Measurements from ENCODE around the gene RPS6KA2.
A peak's percentile ranks its signal among the peaks of the same experiment; 100 is the strongest.

The RPS6KA2 gene

GRCh38 chr6:166627033-166627874 lies at the start of gene RPS6KA2:
RPS6KA2 (minus strand) TSS chr6:166627251; CDS start chr6:166627019, 232 bp downstream.
- peak; percentile 100 for DNase-seq

DNA sequence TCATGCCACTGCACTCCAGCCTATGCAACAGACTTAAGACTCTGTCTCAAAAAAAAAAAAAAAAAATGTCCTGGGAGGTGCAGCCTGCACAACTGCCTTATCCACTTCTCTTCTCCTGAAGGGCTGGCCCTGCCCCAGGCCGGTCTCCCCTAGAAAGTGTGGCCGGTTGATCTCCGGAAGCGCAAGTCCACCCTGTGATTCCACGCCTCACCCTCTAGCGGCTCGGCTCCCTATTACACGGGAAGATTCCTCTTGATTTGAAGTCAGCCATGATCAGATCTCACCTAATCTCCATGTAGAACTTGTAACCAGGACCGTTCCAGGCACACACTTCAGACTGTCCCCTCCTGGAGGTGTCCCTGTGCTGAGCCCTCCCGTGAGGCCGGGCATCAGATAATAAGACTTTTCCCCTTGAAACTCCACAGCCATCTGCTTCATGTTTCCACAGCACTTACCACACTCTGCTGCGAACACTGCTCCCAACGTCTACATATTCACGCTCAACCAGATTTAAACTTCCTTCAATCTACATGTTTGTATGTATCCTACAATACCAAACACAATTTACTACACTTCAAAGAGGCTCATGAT lies 49.3 kb upstream of the RPS6KA2 start:
- no peak for DNase-seq

GRCh38 chr6:166675736-166676135 lies 48.7 kb upstream of the RPS6KA2 start:
- DNase-seq: no peak

DNA sequence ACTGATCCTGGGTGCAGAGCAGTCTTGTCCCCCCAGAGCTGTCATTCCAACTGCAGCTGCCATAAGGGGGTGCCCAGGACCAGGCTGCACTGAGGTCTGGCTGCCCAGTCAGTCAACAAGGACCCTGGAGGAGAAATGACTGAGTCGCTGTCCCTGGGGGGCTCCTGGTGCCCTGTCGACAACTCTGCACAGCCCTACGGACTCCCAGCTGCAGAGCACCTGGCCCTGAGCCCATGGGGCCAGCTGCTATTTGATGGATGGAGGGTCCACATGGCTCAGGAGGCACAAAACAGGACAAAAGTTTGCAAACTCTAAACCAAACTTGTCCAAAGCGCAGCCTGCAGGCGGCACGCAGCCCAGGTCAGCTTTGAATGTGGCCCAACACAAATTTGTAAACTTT lies 46.3 kb upstream of the RPS6KA2 start:
- DNase-seq: no peak

GRCh38 chr6:166672624-166673206 lies 45.7 kb upstream of the RPS6KA2 start:
- no peak for DNase-seq

DNA sequence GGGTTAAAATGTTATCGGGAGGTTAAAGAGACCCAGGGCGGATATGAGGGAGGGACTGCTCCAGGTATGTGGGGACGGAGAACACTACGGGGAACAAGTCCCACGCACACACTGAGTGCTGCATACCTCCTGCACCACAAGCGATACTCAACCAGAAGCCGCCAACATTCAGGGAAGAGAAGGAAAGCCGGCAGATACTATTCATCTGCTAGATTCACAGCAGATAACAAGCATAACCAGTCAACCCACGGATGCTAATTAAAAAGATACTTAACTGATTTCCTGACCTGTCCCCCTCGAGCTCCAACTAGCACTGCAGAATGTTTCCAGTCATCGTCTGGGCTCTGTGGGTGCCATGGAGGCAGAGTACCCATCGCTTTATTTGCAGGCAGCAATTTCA lies 45.1 kb upstream of the RPS6KA2 start:
- no peak for DNase-seq

DNA sequence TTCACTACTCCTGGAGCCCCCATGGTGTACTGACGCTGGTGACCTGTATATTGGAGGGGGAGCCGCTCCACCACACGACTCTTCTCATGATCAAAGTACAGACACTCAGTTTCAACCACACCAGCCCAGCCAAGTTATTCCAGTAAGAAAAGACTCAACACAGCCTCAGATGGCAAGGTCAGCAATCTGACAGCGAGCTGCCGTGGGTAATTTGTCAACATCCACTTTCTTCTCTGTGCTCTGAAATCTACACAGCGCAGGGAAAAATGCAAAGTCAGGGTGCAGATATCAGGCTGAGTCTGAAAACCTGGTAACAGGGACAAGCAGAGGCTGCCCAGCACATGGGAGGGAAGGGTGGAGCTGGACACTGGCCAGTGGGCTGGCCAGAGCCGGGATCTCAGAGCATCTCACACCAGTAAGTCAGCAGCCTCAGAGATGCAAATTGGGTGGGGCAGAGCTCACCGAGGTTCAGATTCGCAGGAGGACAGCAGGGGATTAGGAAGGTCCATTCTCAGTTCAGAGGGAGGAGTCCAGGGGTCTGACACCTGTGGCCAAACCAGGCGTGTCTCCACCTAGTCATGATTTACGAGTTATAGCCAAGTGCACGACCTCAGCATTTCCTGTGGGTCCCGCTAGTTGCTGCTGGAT lies 44.5 kb upstream of the RPS6KA2 start:
- no peak for DNase-seq

- DNase-seq: no peak
Observed at GRCh38 chr6:166670894-166671293, 43.8 kb upstream of the RPS6KA2 start.

GRCh38 chr6:166670013-166670412 lies 43.0 kb upstream of the RPS6KA2 start:
- DNase-seq: no peak

DNA sequence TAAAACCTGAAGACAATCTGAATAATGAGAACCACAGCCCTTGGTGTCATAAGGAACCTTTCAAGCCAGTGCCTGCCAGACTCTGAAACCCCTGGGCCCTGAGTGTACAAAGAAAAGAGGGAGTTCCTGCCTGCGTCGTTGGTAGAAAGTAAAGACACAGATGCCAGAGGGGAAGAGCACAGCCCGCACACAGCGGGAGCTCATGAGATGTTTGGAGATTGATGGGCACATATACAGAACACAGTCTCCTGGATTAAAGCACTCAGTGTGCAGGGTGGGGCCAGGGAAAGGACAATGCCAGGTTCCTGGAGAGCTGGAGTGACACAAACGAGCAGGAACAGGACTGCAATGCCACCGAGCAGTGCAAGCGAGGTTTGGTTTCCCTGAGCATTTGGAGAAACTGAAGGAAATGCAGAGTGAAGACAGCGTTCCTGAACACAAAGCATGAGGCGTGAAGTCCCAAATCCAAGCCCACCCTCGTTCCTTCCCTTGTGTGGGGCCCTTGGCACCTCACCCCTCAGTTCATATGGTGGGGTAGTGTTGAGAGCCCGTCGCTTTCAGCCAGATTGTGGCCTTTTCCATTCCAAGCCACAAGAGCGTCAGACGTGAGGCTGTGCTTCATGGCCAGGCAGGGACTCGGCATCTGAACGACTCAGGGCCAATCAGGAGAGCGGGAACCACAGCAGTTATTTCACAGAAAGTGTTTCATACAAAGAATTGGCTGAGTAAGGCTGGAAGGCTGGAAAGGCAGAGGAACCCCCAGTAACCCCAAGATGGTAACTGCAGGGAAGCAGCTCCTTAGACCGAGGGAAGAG lies 41.0 kb upstream of the RPS6KA2 start:
- DNase-seq: no peak

DNA sequence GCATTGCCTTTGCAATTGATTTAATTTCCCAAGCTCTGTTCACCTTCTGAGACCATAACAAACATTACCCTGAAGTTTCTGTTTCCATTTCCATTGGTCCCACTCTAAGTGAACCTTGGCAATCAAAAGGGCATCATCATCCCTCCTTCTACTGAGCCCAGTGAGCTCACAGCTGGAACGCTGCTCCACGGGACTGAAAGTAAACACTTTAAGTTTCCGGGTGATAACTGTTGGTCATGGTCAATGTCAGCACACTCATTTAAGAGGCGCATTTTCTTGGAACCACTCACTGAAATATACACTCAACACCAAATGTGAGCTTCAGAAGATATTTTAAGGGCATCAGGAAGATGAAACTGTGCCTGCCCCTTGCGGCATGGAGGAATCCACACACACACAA lies 37.1 kb upstream of the RPS6KA2 start:
- no peak for DNase-seq

- no peak for DNase-seq
Observed at GRCh38 chr6:166663568-166663967, 36.5 kb upstream of the RPS6KA2 start.

DNA sequence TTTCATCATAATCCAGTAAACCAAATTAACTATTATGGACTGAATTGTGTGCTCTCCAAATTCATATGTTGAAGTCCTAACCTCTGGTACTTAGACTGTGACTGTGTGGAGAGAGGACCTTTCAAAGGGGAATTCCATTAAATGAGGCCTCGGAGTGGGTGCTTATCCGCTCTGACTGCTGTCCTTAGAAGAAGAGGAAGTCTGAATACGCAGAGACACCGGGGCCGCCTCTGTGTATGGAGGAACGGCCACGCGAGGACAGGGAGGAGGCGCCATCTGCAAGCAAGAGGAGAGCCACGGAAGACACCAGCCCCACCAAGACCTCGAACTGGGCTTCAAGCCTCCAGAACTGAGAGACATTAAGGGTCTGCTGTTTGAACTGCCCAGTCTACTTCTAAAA lies 35.6 kb upstream of the RPS6KA2 start:
- no peak for DNase-seq

- no peak for DNase-seq
Observed at GRCh38 chr6:166661327-166662085, 34.5 kb upstream of the RPS6KA2 start.

GRCh38 chr6:166660157-166660688 lies 33.2 kb upstream of the RPS6KA2 start:
- no peak for DNase-seq

- DNase-seq: no peak
Observed at GRCh38 chr6:166659581-166659980, 32.5 kb upstream of the RPS6KA2 start.

- no peak for DNase-seq
Observed at GRCh38 chr6:166658792-166659150, 31.7 kb upstream of the RPS6KA2 start.

- no peak for DNase-seq
Observed at GRCh38 chr6:166658115-166658791, 31.2 kb upstream of the RPS6KA2 start.

DNA sequence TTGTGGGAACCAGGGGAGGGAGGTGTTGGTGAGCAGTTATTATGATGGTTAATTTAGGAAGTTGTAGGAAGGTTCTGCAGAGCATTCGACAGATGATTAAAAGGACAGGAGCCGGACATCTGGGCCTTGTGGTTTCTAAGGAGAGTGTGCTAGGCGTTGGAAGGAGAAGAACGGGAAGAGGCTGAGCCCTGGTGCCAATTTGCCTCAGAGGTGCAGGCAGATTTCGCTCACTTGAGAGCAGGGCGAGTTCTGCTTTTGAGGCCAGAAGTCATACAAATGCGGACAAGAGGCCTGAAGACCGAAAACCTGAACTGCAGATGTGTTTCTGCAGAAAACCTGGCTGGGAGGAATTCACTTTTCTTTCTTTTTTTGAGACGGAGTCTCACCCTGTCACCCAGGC lies 30.5 kb upstream of the RPS6KA2 start:
- no peak for DNase-seq

DNA sequence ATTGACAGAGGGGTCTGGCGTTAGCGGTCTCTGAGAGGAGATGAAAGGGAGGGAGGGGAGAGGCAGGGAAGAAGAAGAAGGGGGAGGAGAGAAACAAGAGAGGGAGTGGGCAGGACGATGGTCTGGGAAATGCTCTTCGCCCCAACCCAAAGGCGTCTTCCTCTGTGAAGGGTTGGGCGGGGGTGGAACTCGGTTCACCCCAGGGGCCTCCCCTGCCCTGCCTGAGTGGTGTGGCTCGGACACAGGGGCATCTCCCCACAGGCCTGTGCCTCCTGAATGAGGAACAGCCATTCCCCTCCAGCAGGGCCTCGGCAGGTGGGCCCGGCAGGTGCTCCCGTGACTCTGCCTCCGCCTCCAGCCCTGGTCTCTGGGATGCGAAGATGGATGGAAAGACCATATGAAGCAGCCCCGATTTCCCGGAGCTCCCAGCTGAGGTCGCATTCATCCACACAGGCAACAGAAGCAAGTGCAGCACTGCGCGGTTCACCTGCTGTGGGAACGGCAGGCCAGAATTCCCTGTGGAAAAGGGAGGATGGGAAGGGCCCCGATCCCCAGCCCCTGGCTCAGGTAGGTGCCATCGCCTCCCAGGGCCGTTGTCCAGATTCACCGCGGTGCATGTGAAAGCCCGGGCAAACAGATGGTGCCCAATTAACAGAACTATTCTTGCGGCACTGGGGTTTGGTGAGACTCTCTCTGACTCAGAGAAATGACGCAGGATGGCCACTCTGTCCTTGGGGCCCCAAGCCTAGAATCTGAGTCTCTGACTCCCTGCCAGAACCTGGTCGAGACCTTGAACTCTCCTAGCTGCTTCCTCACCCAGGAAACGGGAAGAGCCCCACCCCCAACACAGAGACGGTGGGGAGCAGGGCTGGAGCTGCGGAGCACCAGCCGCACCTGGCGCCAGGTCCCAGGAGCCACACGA lies 29.4 kb upstream of the RPS6KA2 start:
- no peak for DNase-seq

Measured in CD4-positive, alpha-beta T cell treated with Interleukin-17A for 1 hour (primary cell).